Prostate gland (tissue), 2 donors: ENCODE data around the gene GATA5.

Experiments used
- POLR2A ChIP-seq: fragments of 450-650 bp; IDR thresholded peaks from one replicate; pipeline ENCODE4 v1.6.1; 2016; ENCODE audit warnings: antibody characterized with exemption, mild to moderate bottlenecking
- POLR2AphosphoS5 ChIP-seq: sonication (generic); formaldehyde crosslinking; IDR thresholded peaks from one replicate; pipeline ENCODE4 v1.6.1; 2017; ENCODE audit warnings: antibody characterized with exemption
- TF ChIP-seq, protein P1 (sequence below), 4 experiments: fragments of 200-600 bp in 2 of 4; fragments of 450-650 bp in 2 of 4; sonication (generic) in 2 of 4; IDR thresholded peaks; 1 replicate in 3 of 4; 2 replicates in 1 of 4; pipeline ENCODE4 v1.5.1; 2016 to 2019; ENCODE audit warnings: antibody characterized with exemption in 4 of 4, mild to moderate bottlenecking in 2 of 4, moderate library complexity in 2 of 4

DNA sequence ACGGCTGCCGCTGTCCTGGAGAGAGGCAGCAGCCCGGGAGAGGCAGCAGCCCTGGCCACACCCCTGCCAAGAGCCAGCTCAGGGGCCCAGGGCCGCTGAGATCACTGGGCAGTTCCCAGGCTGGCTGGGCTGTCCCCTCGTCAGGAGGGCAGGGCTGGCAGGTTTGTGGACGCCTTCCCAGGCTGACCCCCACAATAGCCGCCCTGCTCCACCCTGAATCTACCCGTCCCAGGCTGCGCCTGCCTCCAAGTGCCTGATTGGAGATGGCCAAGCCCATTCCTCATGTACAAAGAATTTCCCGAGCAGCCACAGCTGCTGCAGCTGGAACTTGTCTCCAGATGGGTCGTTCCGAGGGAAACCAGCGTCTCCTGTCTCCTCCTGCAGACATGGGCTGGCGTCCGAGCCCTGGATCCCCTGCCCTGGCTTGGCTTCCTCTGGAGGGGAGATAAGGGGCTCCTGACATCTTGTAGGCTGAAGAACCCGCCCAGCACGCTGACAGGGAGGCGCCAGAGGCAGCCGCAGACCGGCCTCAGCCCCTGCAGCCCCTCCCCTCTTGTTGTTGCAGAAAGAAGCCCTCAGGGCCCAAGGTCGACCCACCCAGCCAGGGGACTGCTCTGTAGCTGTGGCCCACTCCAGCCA, 9.4 kb upstream of the GATA5 start:
- TF ChIP-seq POLR2A (no peak), POLR2AphosphoS5 (no peak)
- TF ChIP-seq, protein P1, sequence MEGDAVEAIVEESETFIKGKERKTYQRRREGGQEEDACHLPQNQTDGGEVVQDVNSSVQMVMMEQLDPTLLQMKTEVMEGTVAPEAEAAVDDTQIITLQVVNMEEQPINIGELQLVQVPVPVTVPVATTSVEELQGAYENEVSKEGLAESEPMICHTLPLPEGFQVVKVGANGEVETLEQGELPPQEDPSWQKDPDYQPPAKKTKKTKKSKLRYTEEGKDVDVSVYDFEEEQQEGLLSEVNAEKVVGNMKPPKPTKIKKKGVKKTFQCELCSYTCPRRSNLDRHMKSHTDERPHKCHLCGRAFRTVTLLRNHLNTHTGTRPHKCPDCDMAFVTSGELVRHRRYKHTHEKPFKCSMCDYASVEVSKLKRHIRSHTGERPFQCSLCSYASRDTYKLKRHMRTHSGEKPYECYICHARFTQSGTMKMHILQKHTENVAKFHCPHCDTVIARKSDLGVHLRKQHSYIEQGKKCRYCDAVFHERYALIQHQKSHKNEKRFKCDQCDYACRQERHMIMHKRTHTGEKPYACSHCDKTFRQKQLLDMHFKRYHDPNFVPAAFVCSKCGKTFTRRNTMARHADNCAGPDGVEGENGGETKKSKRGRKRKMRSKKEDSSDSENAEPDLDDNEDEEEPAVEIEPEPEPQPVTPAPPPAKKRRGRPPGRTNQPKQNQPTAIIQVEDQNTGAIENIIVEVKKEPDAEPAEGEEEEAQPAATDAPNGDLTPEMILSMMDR (IDR thresholded peaks at IDR 0.05), result no peak
